ENCODE results near the gene ENOPH1. TPM values are rescaled to one million over a fixed set of nuclear protein-coding genes. Genes with fewer than 3 reads are reported as not detected.
A peak's percentile ranks its signal among the peaks of the same experiment; 100 is the strongest.

The ENOPH1 gene
- total RNA-seq, 1 experiment from 2014 or later: 78.3 TPM

- no peak for TF ChIP-seq HMGA2 (CRISPR knock-in tag; IDR thresholded peaks at IDR 0.05)
- no peak for TF ChIP-seq CREM (CRISPR knock-in tag; IDR thresholded peaks at IDR 0.05)
- no peak for TF ChIP-seq IRF2 (CRISPR knock-in tag; IDR thresholded peaks at IDR 0.05; ENCODE audit: borderline replicate concordance, low read depth)
- TF ChIP-seq PRDM15 (CRISPR knock-in tag; IDR thresholded peaks at IDR 0.05): no peak
These were observed 1.4 kb downstream of the ENOPH1 start (continued) for GRCh38 chr4:82431831-82432230.

GRCh38 chr4:82432596-82432995 lies 2.2 kb downstream of the ENOPH1 start:
- Mint-ChIP-seq H3K4me3 (peak overlapping the region; percentile 93), H3K4me1 (peaks cover 49% of the 10 kb centered on the region), H3K36me3 (peaks cover 46% of the 10 kb centered on the region), H3K27ac (peak overlapping the region; percentile 55), H3K27me3 (ENCODE audit: low read depth) (no peaks in the 10 kb centered on the region; the same call in 1 of the 2 replicates), H3K9me3 (no peaks in the 10 kb centered on the region)
- ChIA-PET POLR2A (no interaction called here), CTCF (no interaction called here)
- no peak for ATAC-seq
- no peak for DNase-seq (ENCODE audit: low spot score)
- no peak for TF ChIP-seq TEAD4 (CRISPR knock-in tag; IDR thresholded peaks at IDR 0.05)
- no peak for TF ChIP-seq NR3C1 (CRISPR knock-in tag; conservative IDR thresholded peaks at IDR 0.05; ENCODE audit: low read depth)
- TF ChIP-seq HMGXB4 (CRISPR knock-in tag; IDR thresholded peaks at IDR 0.05): no peak
- no peak for TF ChIP-seq FOXJ3 (CRISPR knock-in tag; IDR thresholded peaks at IDR 0.05; ENCODE audit: borderline replicate concordance)
- no peak for TF ChIP-seq E2F1 (CRISPR knock-in tag; IDR thresholded peaks at IDR 0.05)
- TF ChIP-seq AR (CRISPR knock-in tag; IDR thresholded peaks at IDR 0.05): no peak
- TF ChIP-seq ZNF281 (CRISPR knock-in tag; IDR thresholded peaks at IDR 0.05): no peak
- TF ChIP-seq NFYB (CRISPR knock-in tag; conservative IDR thresholded peaks at IDR 0.05; ENCODE audit: low read depth): no peak
- no peak for TF ChIP-seq ZNF219 (CRISPR knock-in tag; IDR thresholded peaks at IDR 0.05; ENCODE audit: borderline replicate concordance)
- TF ChIP-seq STAT6 (CRISPR knock-in tag; conservative IDR thresholded peaks at IDR 0.05; ENCODE audit: low read depth): no peak
- TF ChIP-seq ZSCAN18 (CRISPR knock-in tag; IDR thresholded peaks at IDR 0.05): no peak
- TF ChIP-seq ZNF317 (CRISPR knock-in tag; IDR thresholded peaks at IDR 0.05; ENCODE audit: borderline replicate concordance, low read depth): no peak
- TF ChIP-seq NFE2L1 (CRISPR knock-in tag; IDR thresholded peaks at IDR 0.05): no peak

Data from WTC11 (cell line).